Right ventricle myocardium inferior (tissue), 1 donor: ENCODE results near the gene RASL11B. TPM values are rescaled to one million over a fixed set of nuclear protein-coding genes. Genes with fewer than 3 reads are reported as not detected.

Experiments
- ATAC-seq: fragments of 200-7000 bp; cut with Tn5 transposase; one replicate; pipeline ENCODE4 v1.9.1; 2020; ENCODE audit warnings: mild to moderate bottlenecking, moderate library complexity
- DNase-seq: peaks from one replicate; pipeline ENCODE4 v3.0.0; 2021; ENCODE audit errors: missing footprints
- intact Hi-C: fragments of 100-400 bp; cut with DNase I; formaldehyde crosslinking; loops from one replicate; pipeline ENCODE4 v1.11.0; 2022
- total RNA-seq: library from RNA; stranded (reverse); fragmentation: NEBNext Ultra II Directional; extraction: Animal tissue kit (Norgen Biotek cat#: 25700); gene quantifications from one replicate; pipeline ENCODE4 v1.2.1, GENCODE V29; 2021
- donor health status: DM: no; HTN: yes; CAD: no; lungs with severe emphysema.

Gene RASL11B
- total RNA-seq, 1 donor from 2014 or later, result 3.7 TPM

DNA sequence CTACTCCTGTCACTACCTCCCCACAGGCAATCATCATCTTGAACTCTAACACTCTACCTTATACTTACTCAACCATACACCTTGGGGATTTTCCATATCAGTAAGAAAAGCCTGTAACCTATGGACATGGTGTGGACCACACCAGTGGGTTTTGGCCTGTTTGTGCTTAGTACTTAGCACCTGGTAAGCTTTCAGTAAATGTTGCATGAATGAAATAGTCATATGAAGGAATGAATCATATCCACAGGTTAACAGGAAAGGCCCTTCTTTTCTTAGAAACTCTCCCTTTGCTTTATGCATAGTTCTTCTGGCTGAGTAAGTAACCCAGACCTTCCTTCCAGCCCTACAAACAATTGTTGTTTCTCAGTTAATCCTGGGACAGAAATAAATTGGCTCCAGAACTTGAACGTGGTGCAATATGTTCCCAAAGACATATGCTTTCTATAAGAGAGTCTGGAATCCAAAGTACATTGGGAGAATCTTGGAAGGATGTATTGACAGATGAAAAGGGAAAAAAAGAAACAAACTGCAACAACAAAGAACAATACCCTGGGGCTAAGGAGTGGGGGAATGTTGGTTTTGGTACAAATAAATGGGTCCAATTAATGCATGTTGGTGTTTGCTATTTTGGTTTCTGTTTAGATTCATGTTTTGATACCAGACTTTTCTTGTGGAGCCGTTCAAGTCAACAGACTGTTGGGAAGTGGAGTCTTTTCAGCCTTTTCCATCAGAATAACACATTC lies 27.8 kb downstream of the RASL11B start:
- ATAC-seq, result no peak
- no peak for DNase-seq
- intact Hi-C loops, result no loop called here

DNA sequence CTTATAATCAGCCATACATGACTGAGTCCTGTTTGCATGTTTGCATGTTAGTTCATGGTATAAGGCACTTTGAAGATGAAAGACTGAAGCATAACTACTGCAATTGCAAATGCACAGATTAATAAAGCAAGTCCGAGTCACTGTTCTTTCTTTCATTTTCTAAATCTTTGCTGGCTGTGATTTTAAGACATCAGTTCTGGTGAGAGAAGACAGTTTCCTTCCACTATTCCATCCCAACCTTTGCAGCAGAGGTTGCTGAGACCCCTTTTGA lies 28.3 kb downstream of the RASL11B start:
- DNase-seq, result no peak
- intact Hi-C loops, result no loop called here
- ATAC-seq, result no peak

DNA sequence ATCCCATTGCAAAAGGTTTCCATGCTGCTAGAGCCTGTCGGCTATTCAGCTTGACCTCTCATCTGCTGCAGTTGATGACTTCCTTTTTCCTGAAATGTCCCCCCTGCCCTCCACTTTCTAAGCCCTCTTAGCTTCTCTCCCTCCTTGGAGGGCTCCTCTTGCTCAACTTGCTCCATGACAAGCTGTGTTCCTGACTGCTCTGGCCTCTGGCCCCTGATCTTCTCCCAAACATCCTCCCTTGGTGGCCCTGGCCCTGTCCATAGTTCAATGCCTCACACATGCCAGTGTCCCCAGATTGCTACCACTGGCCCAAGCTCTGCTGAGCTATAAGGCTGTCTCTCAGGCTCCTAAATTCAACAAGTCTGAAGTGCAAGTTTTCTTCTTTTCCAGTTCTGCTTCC lies 29.6 kb downstream of the RASL11B start:
- intact Hi-C loops, result no loop called here
- ATAC-seq, result no peak
- no peak for DNase-seq

DNA sequence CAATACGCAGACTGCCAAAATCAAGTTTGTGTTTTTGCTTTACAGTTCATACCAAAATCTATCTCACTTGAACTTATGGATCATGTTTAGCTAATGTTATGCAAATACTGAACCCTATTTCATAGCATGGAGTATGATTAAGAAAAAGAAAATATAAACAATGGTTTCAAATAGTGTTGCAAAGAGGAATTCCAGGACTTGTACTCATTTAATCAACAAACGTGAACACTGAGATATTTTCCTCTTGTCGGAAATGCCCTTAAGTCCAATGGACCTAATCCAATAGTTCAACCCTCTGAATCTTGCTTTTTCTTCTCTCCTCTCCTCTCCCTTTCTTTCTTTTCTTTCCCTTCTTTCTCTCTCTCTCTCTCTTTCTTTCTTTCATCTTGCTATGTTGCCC lies 30.8 kb downstream of the RASL11B start:
- ATAC-seq (no peak), DNase-seq (no peak)
- intact Hi-C loops, result no loop called here

DNA sequence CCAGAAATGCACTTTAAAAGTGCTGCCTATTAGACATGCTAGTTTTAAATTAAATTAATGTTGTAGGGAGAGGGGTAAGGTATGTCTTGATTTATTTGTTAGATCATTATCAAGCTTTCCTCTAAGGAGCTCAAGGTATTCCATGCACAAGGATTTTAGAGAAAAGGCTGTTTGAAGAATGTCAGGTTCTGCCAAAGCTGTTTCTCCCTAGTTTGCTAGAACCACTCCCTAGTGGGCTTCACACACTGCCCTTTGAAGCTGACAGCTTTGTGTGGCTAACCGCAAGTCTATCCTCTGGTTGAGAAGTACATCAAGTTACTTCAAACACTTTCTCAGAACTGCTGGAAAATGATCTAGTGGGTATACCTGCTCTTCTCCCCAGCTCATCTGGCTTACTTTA lies 32.3 kb downstream of the RASL11B start:
- DNase-seq (no peak), ATAC-seq (no peak)

DNA sequence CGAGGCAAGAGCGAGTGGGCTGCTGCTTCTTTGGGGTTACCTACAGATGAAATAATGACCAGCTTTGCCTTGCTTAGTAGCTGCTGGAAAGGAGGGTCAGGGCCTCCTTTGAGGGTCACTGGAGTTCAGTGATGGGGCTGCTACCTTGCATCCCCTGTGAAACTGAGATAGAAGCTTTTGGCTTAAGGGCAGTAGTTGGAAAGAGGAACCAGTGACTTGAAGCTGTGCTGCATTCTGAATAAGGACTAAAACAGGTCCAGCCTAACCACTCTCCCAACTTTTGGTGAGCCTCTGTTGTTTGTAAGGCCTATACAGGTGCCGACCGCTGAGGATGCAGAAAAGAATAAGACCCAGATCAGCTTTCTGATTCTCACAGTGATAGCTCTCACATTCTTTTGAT lies 41.2 kb downstream of the RASL11B start:
- intact Hi-C loops, result no loop called here
- DNase-seq, result no peak
- no peak for ATAC-seq

More for the DNA sequence above, 32.3 kb downstream of the RASL11B start:
- intact Hi-C loops, result no loop called here

DNA sequence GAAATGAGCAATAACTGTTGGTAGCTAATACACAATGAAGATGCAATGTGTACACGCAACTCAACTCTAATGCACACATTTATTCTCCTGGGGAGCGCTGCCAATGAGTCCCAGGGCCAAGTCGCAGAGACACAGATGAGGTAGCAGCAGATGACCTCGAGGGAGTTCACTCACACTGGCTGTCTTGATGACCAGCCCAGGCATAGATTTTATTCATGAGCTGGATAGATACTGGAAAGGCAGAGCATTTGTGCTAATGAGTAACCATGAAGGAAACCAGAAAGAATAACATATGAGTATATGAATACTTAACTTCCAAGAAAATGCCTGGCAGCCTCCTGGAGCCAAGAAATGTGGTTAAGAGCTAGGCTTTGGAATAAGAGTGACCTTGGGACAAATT lies 42.3 kb downstream of the RASL11B start:
- ATAC-seq (no peak), DNase-seq (no peak)
- intact Hi-C loops, result no loop called here

DNA sequence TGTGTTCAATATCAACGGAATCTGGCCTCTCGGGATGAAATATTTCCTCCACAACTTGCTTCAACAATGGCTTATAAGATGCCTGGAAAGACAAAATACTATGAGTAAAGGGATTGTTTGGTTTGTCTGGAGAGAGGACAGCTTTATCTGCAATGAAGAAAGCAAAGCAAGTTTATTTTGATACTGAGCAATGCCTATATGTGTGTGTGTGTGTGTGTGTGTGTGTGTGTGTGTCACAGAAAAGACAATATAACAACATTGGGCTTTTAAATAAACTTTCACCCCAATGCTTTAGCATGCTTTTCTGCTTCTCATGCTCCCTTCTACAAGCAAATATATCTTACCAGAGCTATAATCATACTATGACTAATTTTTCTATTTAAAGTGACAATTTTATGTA lies 45.4 kb downstream of the RASL11B start:
- DNase-seq (no peak), ATAC-seq (no peak)
- intact Hi-C loops, result no loop called here

DNA sequence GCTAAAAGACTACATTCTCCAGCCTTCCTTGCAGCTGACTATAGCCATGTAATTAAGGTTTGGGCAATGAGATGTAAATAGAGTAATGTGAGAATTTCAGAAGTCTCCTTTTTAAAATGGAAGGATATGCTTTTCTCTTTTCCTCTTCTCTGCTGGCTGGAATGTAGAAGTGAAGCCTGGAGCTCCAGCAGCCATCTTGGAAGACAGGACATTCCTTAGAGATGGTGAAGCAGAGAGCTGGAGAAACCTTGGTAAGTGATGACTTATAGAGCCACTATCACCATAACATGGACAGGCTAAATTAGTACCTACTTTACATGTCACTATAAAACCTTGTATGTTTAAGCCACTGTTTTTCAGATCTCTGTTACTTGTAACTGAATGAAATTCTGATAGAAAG lies 48.0 kb downstream of the RASL11B start:
- DNase-seq, result no peak
- intact Hi-C loops, result loop anchor here (5.0 kb wide), 2 partner anchors 38 to 42 kb away; no protein-coding TSS in a partner anchor

DNA sequence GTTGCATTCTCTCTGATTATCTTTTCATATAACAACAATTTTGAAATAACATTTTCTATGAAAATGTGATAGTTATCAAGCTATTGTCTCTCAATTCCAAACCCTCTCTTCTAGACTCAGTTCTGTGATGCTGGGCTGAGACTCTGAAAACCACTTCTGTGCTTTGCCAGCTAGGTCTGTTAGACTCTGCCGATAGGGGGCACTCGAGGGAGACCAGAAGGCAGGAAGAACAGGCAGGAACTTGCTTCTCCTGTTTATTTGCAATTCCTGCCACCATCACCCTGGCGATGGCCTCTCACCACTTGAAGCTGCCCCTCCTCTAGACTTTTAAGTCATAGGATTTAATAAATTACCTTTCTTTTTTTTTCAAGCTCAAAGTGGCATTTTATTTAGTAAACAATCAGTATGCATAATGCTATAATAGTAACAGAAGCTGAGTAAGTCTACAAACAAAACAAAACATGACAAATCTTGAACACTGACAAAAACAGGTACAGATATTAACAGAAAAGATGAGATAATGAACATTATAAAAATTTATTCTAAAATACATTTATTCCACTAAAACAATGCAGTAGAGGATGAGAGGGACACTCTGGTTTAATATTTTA lies 49.7 kb downstream of the RASL11B start:
- ATAC-seq (no peak), DNase-seq (no peak)
- intact Hi-C loops, result loop anchor here (5.0 kb wide), 2 partner anchors 39 to 41 kb away; no protein-coding TSS in a partner anchor

More for the DNA sequence above, 48.0 kb downstream of the RASL11B start:
- no peak for ATAC-seq

DNA sequence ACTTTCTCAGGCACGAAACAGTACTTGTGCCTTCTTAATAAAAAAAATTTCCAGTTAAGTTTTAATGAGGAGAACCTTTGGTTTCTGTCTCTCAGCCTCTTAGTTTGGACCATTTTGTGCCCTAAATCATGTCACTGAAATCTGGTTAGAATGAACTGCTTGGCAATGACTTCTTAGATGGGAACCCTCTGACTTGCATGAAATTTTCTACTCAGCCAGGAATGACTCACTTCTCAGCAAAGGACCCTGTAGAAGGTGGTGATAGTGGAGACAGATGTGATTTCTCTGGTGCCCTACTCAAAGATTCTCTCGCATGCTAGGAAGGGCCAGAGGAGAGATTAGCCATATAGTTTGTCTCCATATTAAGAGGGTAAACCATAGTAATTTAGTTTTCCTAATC lies 50.5 kb downstream of the RASL11B start:
- ATAC-seq (no peak), DNase-seq (no peak)
- intact Hi-C loops, result loop anchor here (5.0 kb wide), 2 partner anchors 40 kb away; no protein-coding TSS in a partner anchor

DNA sequence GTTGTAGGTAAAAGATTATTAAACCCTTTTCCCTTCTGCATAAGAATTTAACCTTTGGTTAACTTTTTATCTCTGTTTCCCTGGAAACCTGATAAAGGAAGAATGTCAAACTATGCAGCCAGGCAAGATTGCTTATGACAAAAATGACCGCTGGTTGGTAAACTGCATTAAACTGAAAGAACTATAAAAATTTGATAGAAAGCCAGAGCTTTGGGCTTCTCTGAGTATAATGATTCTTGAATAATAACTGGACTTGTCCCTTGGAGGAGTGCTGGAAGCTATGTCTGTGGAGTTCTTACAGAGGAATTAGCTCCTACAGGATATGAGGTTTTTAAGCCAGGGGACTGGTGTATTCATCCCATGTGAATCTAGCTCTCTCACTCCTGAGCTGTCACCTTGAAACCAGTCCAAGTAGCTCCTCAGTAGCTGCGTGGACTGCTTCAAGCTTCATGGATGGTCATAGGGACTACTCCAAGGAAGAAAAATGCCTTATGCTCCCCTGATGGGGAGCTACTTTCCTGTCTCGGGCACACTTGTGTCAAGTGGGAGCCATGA lies 52.0 kb downstream of the RASL11B start:
- ATAC-seq (peak; percentile 62), DNase-seq (no peak)
- intact Hi-C loops, result loop anchor here (5.0 kb wide), 2 partner anchors 38 to 42 kb away; no protein-coding TSS in a partner anchor

DNA sequence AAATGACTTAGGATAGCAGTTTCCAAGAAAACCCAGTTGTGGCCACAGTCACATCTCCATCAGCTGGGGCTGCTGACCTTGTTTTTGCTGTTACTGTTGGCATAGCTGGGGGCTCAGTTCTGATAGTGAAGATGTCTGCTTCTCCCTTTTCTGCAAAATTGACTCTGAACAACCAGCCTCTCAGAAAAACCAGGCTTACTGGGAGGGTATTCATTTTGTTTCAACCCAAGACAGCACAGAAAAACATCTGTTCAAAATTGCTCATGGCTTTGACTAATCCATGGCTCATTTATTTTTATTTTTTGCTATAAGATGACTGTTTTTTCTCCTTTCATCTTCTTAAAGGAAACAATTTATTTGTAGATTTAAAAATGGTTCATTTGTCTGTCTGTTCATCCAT lies 53.1 kb downstream of the RASL11B start:
- intact Hi-C loops, result no loop called here

DNA sequence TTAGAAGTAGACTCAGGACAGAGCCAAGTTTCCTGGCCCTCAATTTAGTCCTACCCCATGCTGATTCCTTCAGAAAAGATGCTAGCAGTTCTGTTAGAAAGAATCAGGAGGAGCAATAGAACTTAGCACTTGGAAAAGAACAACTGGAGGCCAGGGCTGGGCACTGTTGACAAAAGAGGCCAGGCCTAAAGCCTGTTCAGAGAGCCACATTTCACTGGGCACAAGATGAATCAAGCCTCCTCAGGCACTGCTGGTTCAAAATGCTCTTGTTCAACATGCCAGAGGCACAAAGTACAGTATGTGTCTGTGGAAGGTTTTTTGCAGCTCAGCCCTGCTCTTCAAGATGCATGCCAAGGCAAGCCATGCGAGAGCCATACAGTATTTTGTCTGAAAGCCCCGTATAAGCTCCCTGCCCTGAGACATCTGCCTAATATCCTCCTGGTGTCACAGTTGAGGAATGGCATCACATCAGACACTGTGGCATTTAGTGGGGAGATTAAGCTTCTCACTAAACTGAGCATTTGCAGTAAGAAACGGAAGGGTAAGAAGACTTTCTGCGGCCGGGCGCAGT lies 53.7 kb downstream of the RASL11B start:
- ATAC-seq (no peak), DNase-seq (no peak)
- intact Hi-C loops, result no loop called here

More for the DNA sequence above, 53.1 kb downstream of the RASL11B start:
- DNase-seq (no peak), ATAC-seq (no peak)

Other genes starting within 250 kb of the RASL11B start
- gene USP46, start 203.0 kb upstream of the RASL11B start, total RNA-seq, result 65.1 TPM
- 5.3 TPM for gene ERVMER34-1, start 110.9 kb upstream of the RASL11B start, total RNA-seq